H1 (cell line): Measurements from ENCODE around the gene DLL1. TPM values are rescaled to one million over a fixed set of nuclear protein-coding genes. Genes with fewer than 3 reads are reported as not detected.

ENCODE experiments used
- CTCF ChIA-PET: fragments of 300-600 bp; sonication (Branson Sonifier 250); formaldehyde crosslinking; loops from one replicate; lab custom pipeline; 2021; ENCODE audit not compliant: partially characterized antibody; lab: Charles Lee
- POLR2A ChIA-PET: fragments of 300-600 bp; sonication (Branson Sonifier 250); formaldehyde crosslinking; loops from one replicate; lab custom pipeline; 2021; ENCODE audit warnings: inconsistent platforms; ENCODE audit not compliant: partially characterized antibody; lab: Charles Lee
- DNase-seq, 2 experiments: peaks; one replicate each; pipeline versions ENCODE4 v3.0.0 to v3.0.0-alpha.2; 2010 to 2022; ENCODE audit warnings: low spot score in 2 of 2, low read depth in 1 of 2, mixed read lengths in 1 of 2
- FAIRE-seq: peaks from 2 replicates; lab custom pipeline; 2011; peaks lifted over from hg19 to GRCh38; lab: Jason Lieb, UNC
- H2AFZ ChIP-seq: 2 replicates; pipeline ENCODE4 v1.8.1; 2012; ENCODE audit warnings: low read length, inconsistent platforms
- H2AK5ac ChIP-seq: 2 replicates; pipeline ENCODE4 v1.6.1; 2013; ENCODE audit warnings: low read depth, low read length
- H2BK120ac ChIP-seq: replicated peaks from 2 replicates; pipeline ENCODE3; 2013; ENCODE audit warnings: low read depth, low read length, inconsistent platforms
- H2BK12ac ChIP-seq: 2 replicates; pipeline ENCODE4 v1.6.1; 2013; ENCODE audit warnings: low read depth, low read length
- H2BK15ac ChIP-seq: 2 replicates; pipeline ENCODE4 v1.6.1; 2013; ENCODE audit warnings: low read length
- H2BK20ac ChIP-seq: 2 replicates; pipeline ENCODE4 v1.6.1; 2013; ENCODE audit warnings: low read length
- H2BK5ac ChIP-seq: 2 replicates; pipeline ENCODE4 v1.6.1; 2013; ENCODE audit warnings: low read depth, low read length
- H3K14ac ChIP-seq: 2 replicates; pipeline ENCODE4 v1.6.1; 2013; ENCODE audit warnings: inconsistent platforms; ENCODE audit not compliant: insufficient read length
- H3K18ac ChIP-seq: 2 replicates; pipeline ENCODE4 v1.6.1; 2013; ENCODE audit warnings: low read length; ENCODE audit errors: extremely low read depth
- H3K23ac ChIP-seq: 2 replicates; pipeline ENCODE4 v1.6.1; 2013; ENCODE audit warnings: inconsistent platforms; ENCODE audit not compliant: insufficient read length
- H3K23me2 ChIP-seq: 2 replicates; pipeline ENCODE4 v1.6.1; 2013; ENCODE audit warnings: low read depth, low read length
- H3K27ac ChIP-seq: 2 replicates; pipeline ENCODE4 v1.6.1; 2011; ENCODE audit warnings: low read depth, low read length, inconsistent platforms
- H3K27me3 ChIP-seq, 4 experiments: replicated peaks in 1 of 4; 1 replicate in 1 of 4; 2 replicates in 3 of 4; pipeline versions ENCODE4 v1.6.1 to v1.8.1; 2011 to 2013; ENCODE audit warnings: low read length in 3 of 4, mild to moderate bottlenecking in 3 of 4, inconsistent platforms in 2 of 4, mixed read lengths in 2 of 4, moderate library complexity in 1 of 4; ENCODE audit not compliant: control insufficient read depth in 3 of 4, insufficient read depth in 3 of 4; ENCODE audit errors: extremely low read depth in 1 of 4
- H3K36me3 ChIP-seq, 4 experiments: 2 replicates each; pipeline versions ENCODE4 v1.6.1 to v1.8.1; 2011 to 2013; ENCODE audit warnings: mild to moderate bottlenecking in 4 of 4, low read length in 3 of 4, moderate library complexity in 2 of 4, control low read depth in 1 of 4, inconsistent platforms in 1 of 4; ENCODE audit not compliant: insufficient read depth in 4 of 4, control insufficient read depth in 2 of 4
- H3K4ac ChIP-seq: replicated peaks from 2 replicates; pipeline ENCODE3; 2013; ENCODE audit warnings: low read length, low read depth, mixed read lengths, inconsistent platforms; ENCODE audit not compliant: insufficient read length
- H3K4me1 ChIP-seq, 4 experiments: replicated peaks in 1 of 4; 1 replicate in 1 of 4; 2 replicates in 3 of 4; pipeline versions ENCODE4 v1.6.1 to v1.8.1; 2011 to 2013; ENCODE audit warnings: low read length in 3 of 4, inconsistent platforms in 2 of 4, mixed read lengths in 1 of 4; ENCODE audit not compliant: insufficient read depth in 4 of 4, control insufficient read depth in 3 of 4
- H3K4me2 ChIP-seq, 2 experiments: 2 replicates each; pipeline versions ENCODE4 v1.6.1 to v1.8.1; 2011 to 2013; ENCODE audit warnings: low read depth in 2 of 2, low read length in 2 of 2, control low read depth in 1 of 2, inconsistent platforms in 1 of 2, mild to moderate bottlenecking in 1 of 2; ENCODE audit not compliant: insufficient read depth in 1 of 2
- H3K4me3 ChIP-seq, 4 experiments: fragments of 200-600, 300-600 bp in 1 of 4; sonication (generic), shearing (Covaris generic), sonication (Bioruptor Twin) in 1 of 4; 2 replicates each; pipeline versions ENCODE4 v1.5.1 to v1.8.1; 2011 to 2016; ENCODE audit warnings: low read length in 4 of 4, low read depth in 3 of 4, control low read depth in 2 of 4, inconsistent platforms in 2 of 4, mild to moderate bottlenecking in 2 of 4, mixed read lengths in 1 of 4, moderate library complexity in 1 of 4; ENCODE audit not compliant: insufficient read depth in 2 of 4; ENCODE audit errors: extremely low read depth in 1 of 4
- H3K56ac ChIP-seq: replicated peaks from 2 replicates; pipeline ENCODE3; 2013; ENCODE audit warnings: low read depth, mild to moderate bottlenecking, mixed read lengths, low read length, inconsistent platforms; ENCODE audit not compliant: insufficient read length
- H3K79me1 ChIP-seq: 2 replicates; pipeline ENCODE4 v1.6.1; 2013; ENCODE audit warnings: low read depth, low read length, control low read depth
- H3K79me2 ChIP-seq, 2 experiments: 2 replicates each; pipeline versions ENCODE4 v1.6.1 to v1.8.1; 2012 to 2013; ENCODE audit warnings: low read length in 2 of 2, mild to moderate bottlenecking in 2 of 2, inconsistent platforms in 1 of 2; ENCODE audit not compliant: insufficient read depth in 2 of 2, control insufficient read depth in 1 of 2
- H3K9ac ChIP-seq, 4 experiments: replicated peaks in 1 of 4; 1 replicate in 1 of 4; 2 replicates in 3 of 4; pipeline versions ENCODE4 v1.6.1 to v1.8.1; 2011 to 2013; ENCODE audit warnings: low read depth in 3 of 4, low read length in 3 of 4, control low read depth in 2 of 4, mild to moderate bottlenecking in 2 of 4, moderate library complexity in 2 of 4, inconsistent platforms in 1 of 4; ENCODE audit errors: extremely low read depth in 1 of 4
- H3K9me3 ChIP-seq, 2 experiments: 2 replicates each; pipeline versions ENCODE4 v1.6.1 to v1.8.1; 2012 to 2013; ENCODE audit warnings: mild to moderate bottlenecking in 2 of 2, moderate library complexity in 2 of 2, control low read depth in 1 of 2, inconsistent platforms in 1 of 2, low read depth in 1 of 2, low read length in 1 of 2, mixed read lengths in 1 of 2; ENCODE audit not compliant: insufficient read depth in 2 of 2
- H4K20me1 ChIP-seq, 2 experiments: replicated peaks in 1 of 2; 2 replicates each; pipeline versions ENCODE3 to v1.8.1; 2011 to 2013; ENCODE audit warnings: inconsistent platforms in 2 of 2, low read length in 2 of 2, mild to moderate bottlenecking in 1 of 2; ENCODE audit not compliant: insufficient read depth in 2 of 2, control insufficient read depth in 1 of 2
- H4K5ac ChIP-seq: 2 replicates; pipeline ENCODE4 v1.6.1; 2013; ENCODE audit warnings: low read length, low read depth, mixed read lengths, inconsistent platforms; ENCODE audit not compliant: insufficient read length
- H4K8ac ChIP-seq: 2 replicates; pipeline ENCODE4 v1.8.0; 2013; ENCODE audit warnings: mild to moderate bottlenecking, moderate library complexity, low read length, inconsistent platforms; ENCODE audit not compliant: insufficient read depth; ENCODE audit errors: extremely low read depth
- H4K91ac ChIP-seq: replicated peaks from 2 replicates; pipeline ENCODE3; 2013; ENCODE audit warnings: low read length, mixed read lengths, inconsistent platforms; ENCODE audit not compliant: insufficient read length
- BACH1 ChIP-seq: IDR thresholded peaks from 2 replicates; pipeline ENCODE4 v1.6.1; 2012; ENCODE audit warnings: low read length, improper control_type of control experiment
- CBX8 ChIP-seq: fragments of 300-800, 300-1000 bp; sonication (generic); IDR thresholded peaks from 2 replicates; pipeline ENCODE4 v1.7.1; 2016; ENCODE audit warnings: low read depth, low read length, borderline replicate concordance
- EP300 ChIP-seq, 2 experiments: IDR thresholded peaks; 1 replicate in 1 of 2; 2 replicates in 1 of 2; pipeline ENCODE4 v1.6.1; 2011 to 2012; ENCODE audit warnings: low read depth in 2 of 2, low read length in 2 of 2, mild to moderate bottlenecking in 2 of 2, borderline replicate concordance in 1 of 2, inconsistent platforms in 1 of 2, moderate library complexity in 1 of 2
- JUN ChIP-seq: IDR thresholded peaks from 2 replicates; pipeline ENCODE4 v1.6.1; 2011; ENCODE audit warnings: low read depth, mild to moderate bottlenecking, improper control_type of control experiment, low read length
- JUND ChIP-seq: IDR thresholded peaks from 2 replicates; pipeline ENCODE4 v1.6.1; 2011; ENCODE audit warnings: mild to moderate bottlenecking, improper control_type of control experiment, low read length
- KDM1A ChIP-seq: fragments of 200-600, 300-600 bp; sonication (generic); IDR thresholded peaks from 2 replicates; pipeline ENCODE4 v1.7.1; 2016; ENCODE audit warnings: mild to moderate bottlenecking, low read length, borderline replicate concordance
- NRF1 ChIP-seq: IDR thresholded peaks from 2 replicates; pipeline ENCODE4 v1.6.1; 2011; ENCODE audit warnings: mild to moderate bottlenecking, low read depth, low read length, improper control_type of control experiment
- WGBS, 2 experiments: shearing (Covaris generic) in 1 of 2; methylation state at CpG; one replicate each; pipeline versions ENCODE4 v1.1.6 to v1.1.7; 2013 to 2015; ENCODE audit warnings: low lambda C conversion rate in 2 of 2, mixed read lengths in 2 of 2, inconsistent platforms in 1 of 2, low coverage in 1 of 2, missing lambda C conversion rate in 1 of 2; ENCODE audit not compliant: insufficient replicate concordance in 2 of 2, insufficient coverage in 1 of 2, insufficient read length in 1 of 2; ENCODE audit errors: extremely low coverage in 1 of 2, missing lambda C conversion rate in 1 of 2; 5-methylcytosine and 5-hydroxymethylcytosine counted together
- polyA plus RNA-seq, 7 experiments: library from polyadenylated mRNA; depleted of rRNA in 3 of 7; stranded (reverse) in 5 of 7; unstranded in 2 of 7; fragments of >200 nt in 5 of 7; fragments of 200-250 nt in 2 of 7; gene quantifications; 1 replicate in 5 of 7; 2 replicates in 1 of 7; 4 replicates in 1 of 7; pipeline versions ENCODE4 v1.2.1 to v1.2.3, GENCODE V29; 2011 to 2013; ENCODE audit warnings: missing spikeins in 2 of 7, mixed read lengths in 2 of 7
- total RNA-seq: library from RNA; stranded (reverse); fragmentation: NEBNext Ultra II Directional; extraction: Animal tissue kit (Norgen Biotek cat#: 25700); gene quantifications from 2 replicates; pipeline ENCODE4 v1.2.1, GENCODE V29; 2021

The DLL1 gene
- total and polyA plus RNA-seq, 2 of the 8 experiments (the other 6 are each of a cell fraction or from before 2014, with no cell fraction given): 1.7 to 3.8 TPM

DNA sequence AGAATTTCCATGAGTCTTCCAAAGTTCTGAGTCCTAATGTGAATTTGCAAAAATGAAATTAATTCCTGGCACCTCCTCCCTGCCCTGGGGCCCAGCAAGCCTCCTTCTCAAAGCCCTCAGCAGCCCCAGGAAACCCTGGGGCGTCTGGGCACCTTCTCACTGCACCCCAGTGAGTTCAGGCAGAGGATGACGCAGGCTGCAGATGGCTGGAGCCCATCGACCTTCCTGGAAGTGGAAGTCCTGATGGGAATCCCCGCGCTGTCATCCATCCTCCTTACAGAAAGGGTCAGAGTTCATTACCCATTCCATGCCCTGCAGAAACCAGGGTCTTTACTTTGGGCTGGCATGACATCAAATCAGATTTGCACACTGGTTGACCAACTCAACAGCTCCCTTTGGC is 31.6 kb downstream of the DLL1 start:
- FAIRE-seq (no peak), DNase-seq (no peak)
- Histone ChIP-seq H3K27me3 (no peaks in the 10 kb centered on the region; a peak in 1 of 7 replicates), H2BK120ac (no peak overlapping the region), H2AK5ac (no peak overlapping the region), H3K9ac (no peak overlapping the region), H3K4me3 (no peak overlapping the region), H2AFZ (no peak overlapping the region), H3K79me2 (no peaks in the 10 kb centered on the region), H4K20me1 (no peaks in the 10 kb centered on the region), H2BK5ac (no peak overlapping the region), H3K23ac (no peak overlapping the region), H4K91ac (no peak overlapping the region), H3K9me3 (no peaks in the 10 kb centered on the region), H3K18ac (no peak overlapping the region), H3K23me2 (no peaks in the 10 kb centered on the region), H2BK20ac (no peak overlapping the region), H3K4ac (no peak overlapping the region), H2BK15ac (no peak overlapping the region), H3K4me2 (no peak overlapping the region), H3K4me1 (no peaks in the 10 kb centered on the region), H4K8ac (no peak overlapping the region), H3K56ac (no peak overlapping the region), H3K27ac (no peak overlapping the region), H3K36me3 (no peaks in the 10 kb centered on the region), H2BK12ac (no peak overlapping the region), H3K14ac (no peak overlapping the region), H4K5ac (no peak overlapping the region), H3K79me1 (no peaks in the 10 kb centered on the region)
- ChIA-PET POLR2A (no interaction called here), CTCF (interaction anchor here (0.6 to 0.9 kb wide), 2 partner anchors 10 to 221 kb away, joined by 3 read pairs; no protein-coding TSS in a partner anchor)
- 88% methylated on average over 5 of the region's 5 CpGs; no CpG with 5 or more reads in 1 of the 2 experiments for WGBS, 2 experiments
- TF ChIP-seq CBX8 (no peak), JUN (no peak), NRF1 (no peak), JUND (no peak), KDM1A (no peak), BACH1 (no peak), EP300 (IDR thresholded peaks at IDR 0.05; ENCODE audit: borderline replicate concordance in 1 of 2, low read depth in 2 of 2, low read length in 2 of 2) (no peak)
